AG08396 (cell line): ENCODE data around the gene ANKRD9.

Experiments used
- DNase-seq: peaks from one replicate; pipeline ENCODE4 v3.0.0; 2012; ENCODE audit warnings: low spot score, mixed read lengths

The ANKRD9 gene

GRCh38 chr14:102474934-102475333 lies 34.6 kb downstream of the ANKRD9 start:
- peak; percentile 86 for DNase-seq

- DNase-seq = no peak
Measured at GRCh38 chr14:102473559-102473958, 36.0 kb downstream of the ANKRD9 start.

GRCh38 chr14:102472791-102473150 lies 36.8 kb downstream of the ANKRD9 start:
- no peak for DNase-seq

- DNase-seq = no peak
Measured at GRCh38 chr14:102471921-102472790, 37.4 kb downstream of the ANKRD9 start.

GRCh38 chr14:102469261-102469660 lies 40.3 kb downstream of the ANKRD9 start:
- no peak for DNase-seq

- no peak for DNase-seq
Measured at GRCh38 chr14:102464846-102465341, 44.7 kb downstream of the ANKRD9 start.

GRCh38 chr14:102464006-102464405 lies 45.6 kb downstream of the ANKRD9 start:
- no peak for DNase-seq

GRCh38 chr14:102462391-102462790 lies 47.2 kb downstream of the ANKRD9 start:
- no peak for DNase-seq

- DNase-seq = no peak
Measured at GRCh38 chr14:102461490-102462338, 47.9 kb downstream of the ANKRD9 start.

- no peak for DNase-seq
Measured at GRCh38 chr14:102457509-102457908, 52.1 kb downstream of the ANKRD9 start.

- DNase-seq = no peak
Measured at GRCh38 chr14:102454711-102455110, 54.9 kb downstream of the ANKRD9 start.

- no peak for DNase-seq
Measured at GRCh38 chr14:102452302-102452701, 57.3 kb downstream of the ANKRD9 start.
